BJ (cell line): ENCODE data around the gene CLIC5. TPM values are rescaled to one million over a fixed set of nuclear protein-coding genes. Genes with fewer than 3 reads are reported as not detected.

Source experiments
- CTCF ChIA-PET: fragments of 350-600 bp; formaldehyde crosslinking; extraction: SDS; loops from one replicate; lab custom pipeline; 2021; ENCODE audit warnings: antibody characterized with exemption, inconsistent platforms; lab: Yijun Ruan, JAX
- POLR2A ChIA-PET: fragments of 300-600 bp; sonication (Branson Sonifier 250); formaldehyde crosslinking; extraction: SDS; loops from one replicate; lab custom pipeline; 2021; ENCODE audit warnings: antibody characterized with exemption; lab: Charles Lee
- DNase-seq: peaks from one replicate; pipeline ENCODE4 v3.0.0-alpha.2; 2011; ENCODE audit warnings: low read depth
- H3K27me3 ChIP-seq: 2 replicates; pipeline ENCODE4 v1.6.0; 2011; ENCODE audit warnings: low read length; ENCODE audit not compliant: control insufficient read depth, insufficient read depth
- H3K36me3 ChIP-seq: 2 replicates; pipeline ENCODE4 v1.5.1; 2011; ENCODE audit warnings: low read length; ENCODE audit not compliant: control insufficient read depth, insufficient read depth
- H3K4me3 ChIP-seq: 2 replicates; pipeline ENCODE4 v1.5.1; 2011; ENCODE audit warnings: low read depth, mild to moderate bottlenecking, control low read depth, low read length
- polyA plus RNA-seq: library from polyadenylated mRNA; depleted of rRNA; stranded (reverse); fragments of >200 nt; gene quantifications from 2 replicates; pipeline ENCODE4 v1.2.3, GENCODE V29; 2011
- TF ChIP-seq, protein P1 (sequence below): IDR thresholded peaks from 2 replicates; pipeline ENCODE4 v1.5.1; 2011; ENCODE audit warnings: low read depth, mild to moderate bottlenecking, control low read depth, inconsistent platforms, low read length, moderate library complexity; ENCODE audit not compliant: insufficient read depth

The CLIC5 gene
- polyA plus RNA-seq, 1 experiment: not detected

GRCh38 chr6:45843848-45844521, 171.7 kb downstream of the CLIC5 start:
- H3K36me3 ChIP-seq: no peaks in the 10 kb centered on the region
- TF ChIP-seq, protein P1, sequence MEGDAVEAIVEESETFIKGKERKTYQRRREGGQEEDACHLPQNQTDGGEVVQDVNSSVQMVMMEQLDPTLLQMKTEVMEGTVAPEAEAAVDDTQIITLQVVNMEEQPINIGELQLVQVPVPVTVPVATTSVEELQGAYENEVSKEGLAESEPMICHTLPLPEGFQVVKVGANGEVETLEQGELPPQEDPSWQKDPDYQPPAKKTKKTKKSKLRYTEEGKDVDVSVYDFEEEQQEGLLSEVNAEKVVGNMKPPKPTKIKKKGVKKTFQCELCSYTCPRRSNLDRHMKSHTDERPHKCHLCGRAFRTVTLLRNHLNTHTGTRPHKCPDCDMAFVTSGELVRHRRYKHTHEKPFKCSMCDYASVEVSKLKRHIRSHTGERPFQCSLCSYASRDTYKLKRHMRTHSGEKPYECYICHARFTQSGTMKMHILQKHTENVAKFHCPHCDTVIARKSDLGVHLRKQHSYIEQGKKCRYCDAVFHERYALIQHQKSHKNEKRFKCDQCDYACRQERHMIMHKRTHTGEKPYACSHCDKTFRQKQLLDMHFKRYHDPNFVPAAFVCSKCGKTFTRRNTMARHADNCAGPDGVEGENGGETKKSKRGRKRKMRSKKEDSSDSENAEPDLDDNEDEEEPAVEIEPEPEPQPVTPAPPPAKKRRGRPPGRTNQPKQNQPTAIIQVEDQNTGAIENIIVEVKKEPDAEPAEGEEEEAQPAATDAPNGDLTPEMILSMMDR: no peak
- H3K27me3 ChIP-seq: peaks cover 6% of the 10 kb centered on the region; the same call in 1 of the 2 replicates
- no peak overlapping the region for H3K4me3 ChIP-seq
- ChIA-PET CTCF (interaction anchor here (0.5 to 0.7 kb wide), 3 partner anchors 19 to 514 kb away, joined by 3 to 5 read pairs (median 3); no protein-coding TSS in a partner anchor), POLR2A (no interaction called here)
- DNase-seq: no peak

GRCh38 chr6:45841062-45841461, 174.6 kb downstream of the CLIC5 start:
- POLR2A ChIA-PET: no interaction called here
- TF ChIP-seq, protein P1: no peak
- Histone ChIP-seq H3K27me3 (peaks cover 6% of the 10 kb centered on the region; the same call in 1 of the 2 replicates), H3K4me3 (no peak overlapping the region), H3K36me3 (no peaks in the 10 kb centered on the region)
- no peak for DNase-seq
- CTCF ChIA-PET: interaction anchor here (0.8 to 1.1 kb wide), 2 partner anchors 12 to 13 kb away, joined by 3 to 4 read pairs; no protein-coding TSS in a partner anchor

DNA sequence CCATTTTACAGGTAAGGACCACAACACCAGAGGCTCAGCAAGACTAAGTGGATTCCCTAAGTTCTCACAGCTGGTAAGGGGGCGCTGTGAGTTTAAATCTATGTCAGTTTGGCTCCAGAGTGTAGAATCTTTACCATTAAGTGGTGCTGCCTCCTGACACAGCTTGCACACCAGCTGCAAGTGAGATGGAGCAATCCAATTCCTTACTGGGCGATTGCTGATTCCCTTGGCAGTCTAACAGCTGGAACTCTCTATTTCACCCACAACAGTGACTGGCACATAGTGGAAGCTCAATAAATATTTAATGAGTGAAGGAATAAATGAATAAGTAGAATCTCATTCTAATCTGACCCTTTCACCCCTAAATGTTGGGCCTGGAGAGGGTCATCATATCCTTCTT, 176.7 kb downstream of the CLIC5 start:
- H3K36me3 ChIP-seq: no peaks in the 10 kb centered on the region
- no peak overlapping the region for H3K4me3 ChIP-seq
- TF ChIP-seq, protein P1: no peak
- H3K27me3 ChIP-seq: peaks cover 6% of the 10 kb centered on the region; the same call in 1 of the 2 replicates
- no peak for DNase-seq
- POLR2A ChIA-PET: no interaction called here
- CTCF ChIA-PET: no interaction called here

DNA sequence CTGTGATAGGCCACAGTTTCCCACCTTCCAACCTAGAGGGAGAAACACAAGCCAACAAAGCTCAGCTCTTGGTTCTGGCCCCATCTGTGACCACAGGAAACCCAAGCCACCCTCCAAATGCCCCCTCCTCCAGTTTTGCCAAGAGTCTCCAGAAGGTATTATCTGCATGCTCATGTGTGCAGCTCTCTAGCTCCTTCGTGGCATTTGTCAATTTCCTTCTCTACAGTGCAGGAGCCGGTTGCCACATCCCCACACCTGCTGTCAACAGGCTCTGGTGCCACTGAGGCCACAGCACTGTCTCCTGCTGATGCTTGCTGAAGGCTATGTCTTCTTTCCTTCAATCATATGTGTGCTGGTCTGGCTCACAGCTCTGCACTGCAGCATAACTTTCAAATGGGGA, 177.2 kb downstream of the CLIC5 start:
- DNase-seq: no peak
- peaks cover 5% of the 10 kb centered on the region; the same call in 1 of the 2 replicates for H3K27me3 ChIP-seq
- CTCF ChIA-PET: no interaction called here
- TF ChIP-seq, protein P1: no peak
- POLR2A ChIA-PET: no interaction called here
- no peaks in the 10 kb centered on the region for H3K36me3 ChIP-seq
- H3K4me3 ChIP-seq: no peak overlapping the region

GRCh38 chr6:45837541-45838200, 178.0 kb downstream of the CLIC5 start:
- CTCF ChIA-PET: no interaction called here
- Histone ChIP-seq H3K27me3 (peaks cover 5% of the 10 kb centered on the region; the same call in 1 of the 2 replicates), H3K36me3 (no peaks in the 10 kb centered on the region), H3K4me3 (no peak overlapping the region)
- TF ChIP-seq, protein P1: no peak
- no peak for DNase-seq
- POLR2A ChIA-PET: no interaction called here
